GM12801 (cell line): ENCODE data around the gene SCCPDH.

Experiments used
- CTCF ChIP-seq: IDR thresholded peaks from one replicate; pipeline ENCODE4 v1.5.1; 2011; ENCODE audit warnings: control low read depth; ENCODE audit not compliant: insufficient read length; ENCODE audit errors: extremely low read depth

Gene SCCPDH

GRCh38 chr1:246681900-246682895, 42.0 kb upstream of the SCCPDH start:
- no peak for TF ChIP-seq CTCF

- no peak for TF ChIP-seq CTCF
Observed at GRCh38 chr1:246683521-246683920, 40.7 kb upstream of the SCCPDH start.

- no peak for TF ChIP-seq CTCF
Observed at GRCh38 chr1:246687002-246687401, 37.2 kb upstream of the SCCPDH start.

GRCh38 chr1:246689409-246690008, 34.7 kb upstream of the SCCPDH start:
- peak; percentile 56 for TF ChIP-seq CTCF

DNA sequence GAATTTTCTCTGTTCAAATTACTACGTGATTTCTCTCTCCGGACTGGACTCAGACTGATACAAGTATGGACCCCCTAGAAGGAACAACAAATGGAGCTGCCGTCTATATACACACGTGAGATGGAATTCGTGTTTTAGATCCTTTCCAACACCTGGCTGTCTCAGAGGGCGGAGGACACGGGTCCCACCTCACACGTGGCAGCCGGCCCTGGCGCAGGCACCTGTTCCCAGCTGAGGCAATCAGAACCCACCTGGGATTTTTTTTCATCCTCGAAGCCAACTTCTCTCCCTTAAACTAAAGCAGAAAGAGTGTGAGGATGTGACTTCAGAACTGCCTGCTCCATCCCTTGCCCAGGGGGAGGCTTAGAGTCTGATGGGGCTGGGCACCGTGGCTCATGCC, 34.1 kb upstream of the SCCPDH start:
- TF ChIP-seq CTCF: no peak

DNA sequence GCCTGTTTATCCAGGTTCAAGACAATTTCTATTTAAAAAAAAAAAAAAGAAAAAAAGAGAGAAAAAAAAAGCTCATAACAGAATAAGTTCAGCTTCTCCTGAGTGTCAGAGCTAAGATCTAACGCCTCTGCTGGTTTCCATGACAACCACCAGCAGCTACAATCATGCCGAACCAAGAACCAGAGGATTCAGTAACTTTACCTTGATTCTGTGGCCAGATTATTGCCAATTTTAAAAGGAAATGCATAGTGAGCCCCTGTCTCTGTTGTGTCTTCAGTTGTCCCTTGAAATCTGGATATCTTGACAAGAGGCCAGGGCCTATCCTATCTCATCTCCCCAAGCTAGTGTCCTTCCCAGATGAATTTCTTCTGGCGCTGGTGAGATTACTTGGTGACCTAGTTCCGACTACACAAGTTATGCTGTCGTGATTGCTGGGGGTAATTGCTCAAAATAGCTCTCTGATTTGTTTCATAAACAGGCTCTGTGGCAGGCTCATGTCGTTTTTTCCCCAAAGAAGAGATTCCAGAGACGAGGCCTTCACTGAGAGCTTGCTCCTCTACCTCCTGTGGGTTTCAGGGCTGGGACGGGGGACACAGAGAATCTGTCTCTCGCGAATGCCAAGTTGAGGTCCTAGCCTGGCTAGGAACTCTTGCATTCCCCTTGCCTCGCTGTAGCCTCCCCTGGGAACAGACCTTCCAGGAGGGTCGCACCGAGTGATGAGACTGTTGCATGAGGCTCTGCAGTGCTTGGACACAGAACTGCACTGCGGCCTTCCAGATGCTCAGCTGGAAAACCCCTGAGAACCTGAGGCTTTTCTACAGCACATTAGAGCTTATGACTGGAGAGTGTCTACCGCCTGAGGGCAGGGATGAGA, 32.4 kb upstream of the SCCPDH start:
- TF ChIP-seq CTCF: no peak

GRCh38 chr1:246695136-246695535, 29.1 kb upstream of the SCCPDH start:
- no peak for TF ChIP-seq CTCF
